Kidney epithelial cell (primary cell): ENCODE data around the gene EXOG. TPM values are rescaled to one million over a fixed set of nuclear protein-coding genes. Genes with fewer than 3 reads are reported as not detected.

Source experiments
- DNase-seq: peaks from one replicate; pipeline ENCODE4 v3.0.0-alpha.2; 2010; ENCODE audit warnings: low read depth
- H3K27me3 ChIP-seq: 2 replicates; pipeline ENCODE4 v1.6.0; 2011; ENCODE audit warnings: low read length; ENCODE audit not compliant: control insufficient read depth, insufficient read depth
- H3K36me3 ChIP-seq: 2 replicates; pipeline ENCODE4 v1.5.1; 2011; ENCODE audit warnings: low read length; ENCODE audit not compliant: control insufficient read depth, insufficient read depth
- H3K4me3 ChIP-seq: 2 replicates; pipeline ENCODE4 v1.5.1; 2011; ENCODE audit warnings: low read depth, mild to moderate bottlenecking, control low read depth, low read length
- CTCF ChIP-seq: IDR thresholded peaks from 2 replicates; pipeline ENCODE4 v1.5.1; 2011; ENCODE audit warnings: mild to moderate bottlenecking, moderate library complexity, low read length, control low read depth, inconsistent platforms; ENCODE audit not compliant: insufficient read depth, poor library complexity, severe bottlenecking
- total RNA-seq: library from RNA; depleted of rRNA; stranded (reverse); fragments of >200 nt; gene quantifications from 2 replicates; pipeline ENCODE4 v1.2.3, GENCODE V29; 2015

EXOG gene
- total RNA-seq, 1 donor from 2014 or later: 5.4 TPM

DNA sequence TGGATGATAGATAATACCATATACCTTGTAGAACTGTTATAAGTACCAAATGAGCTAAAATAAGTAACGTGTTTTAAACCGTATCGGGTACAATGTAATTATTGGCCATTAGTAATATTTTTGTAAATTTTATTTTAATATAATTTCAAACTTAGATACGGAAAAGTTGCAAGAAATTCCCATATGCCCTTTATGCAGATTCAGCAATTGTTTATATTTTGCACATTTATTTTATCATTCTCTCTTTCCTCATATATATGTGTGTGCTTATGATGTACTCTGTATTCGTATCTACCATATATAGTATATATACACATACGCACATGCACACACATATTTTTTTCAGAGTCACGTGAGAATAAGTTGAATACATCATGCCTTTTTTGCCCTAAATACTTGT, 38.5 kb downstream of the EXOG start:
- DNase-seq: no peak
- Histone ChIP-seq H3K27me3 (no peaks in the 10 kb centered on the region), H3K4me3 (no peak overlapping the region), H3K36me3 (no peaks in the 10 kb centered on the region)
- no peak for TF ChIP-seq CTCF

- no peak overlapping the region for H3K4me3 ChIP-seq
- DNase-seq: no peak
- TF ChIP-seq CTCF: no peak
These were observed 40.5 kb downstream of the EXOG start for GRCh38 chr3:38536671-38537070.

GRCh38 chr3:38538773-38539353, 42.7 kb downstream of the EXOG start:
- no peak for DNase-seq
- Histone ChIP-seq H3K27me3 (no peaks in the 10 kb centered on the region), H3K36me3 (no peaks in the 10 kb centered on the region), H3K4me3 (no peak overlapping the region)
- no peak for TF ChIP-seq CTCF

More at GRCh38 chr3:38536671-38537070, 40.5 kb downstream of the EXOG start:
- Histone ChIP-seq H3K36me3 (no peaks in the 10 kb centered on the region), H3K27me3 (no peaks in the 10 kb centered on the region)

GRCh38 chr3:38541806-38542205, 45.7 kb downstream of the EXOG start:
- no peak for TF ChIP-seq CTCF
- Histone ChIP-seq H3K4me3 (no peak overlapping the region), H3K27me3 (no peaks in the 10 kb centered on the region), H3K36me3 (no peaks in the 10 kb centered on the region)
- no peak for DNase-seq

GRCh38 chr3:38542401-38543298, 46.5 kb downstream of the EXOG start:
- H3K36me3 ChIP-seq: no peaks in the 10 kb centered on the region
- no peak overlapping the region for H3K4me3 ChIP-seq
- TF ChIP-seq CTCF: no peak
- H3K27me3 ChIP-seq: no peaks in the 10 kb centered on the region
- DNase-seq: peak; percentile 5

DNA sequence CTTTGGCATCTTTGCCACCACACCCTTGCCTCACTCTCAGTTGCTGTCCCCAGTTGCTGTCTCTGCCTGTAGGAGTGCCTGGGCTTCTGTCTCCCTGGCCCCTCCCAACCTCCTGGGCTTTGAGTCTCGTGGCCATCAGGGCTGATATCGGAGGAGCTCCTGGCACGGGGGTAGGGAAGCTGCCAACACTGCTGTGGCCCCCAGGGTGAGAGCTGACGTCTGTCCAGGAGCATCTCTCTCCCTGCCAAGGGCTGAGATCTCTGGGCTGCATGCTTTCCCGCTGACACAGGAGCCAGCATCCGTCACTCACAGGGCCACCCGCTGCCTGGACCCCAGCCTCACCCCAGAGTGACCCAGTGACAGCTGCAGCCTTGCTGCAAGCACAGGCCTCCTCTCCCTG, 47.4 kb downstream of the EXOG start:
- Histone ChIP-seq H3K4me3 (no peak overlapping the region), H3K36me3 (no peaks in the 10 kb centered on the region), H3K27me3 (no peaks in the 10 kb centered on the region)
- no peak for TF ChIP-seq CTCF
- DNase-seq: no peak
